Activated CD4-positive, alpha-beta T cell treated with anti-CD3 and anti-CD28 coated beads for 4 hours (primary cell): Measurements from ENCODE around the gene FGF1.

Experiments
- DNase-seq, 2 donors: peaks; one replicate each; pipeline ENCODE4 v3.0.0-alpha.2; 2020

Gene FGF1

DNA sequence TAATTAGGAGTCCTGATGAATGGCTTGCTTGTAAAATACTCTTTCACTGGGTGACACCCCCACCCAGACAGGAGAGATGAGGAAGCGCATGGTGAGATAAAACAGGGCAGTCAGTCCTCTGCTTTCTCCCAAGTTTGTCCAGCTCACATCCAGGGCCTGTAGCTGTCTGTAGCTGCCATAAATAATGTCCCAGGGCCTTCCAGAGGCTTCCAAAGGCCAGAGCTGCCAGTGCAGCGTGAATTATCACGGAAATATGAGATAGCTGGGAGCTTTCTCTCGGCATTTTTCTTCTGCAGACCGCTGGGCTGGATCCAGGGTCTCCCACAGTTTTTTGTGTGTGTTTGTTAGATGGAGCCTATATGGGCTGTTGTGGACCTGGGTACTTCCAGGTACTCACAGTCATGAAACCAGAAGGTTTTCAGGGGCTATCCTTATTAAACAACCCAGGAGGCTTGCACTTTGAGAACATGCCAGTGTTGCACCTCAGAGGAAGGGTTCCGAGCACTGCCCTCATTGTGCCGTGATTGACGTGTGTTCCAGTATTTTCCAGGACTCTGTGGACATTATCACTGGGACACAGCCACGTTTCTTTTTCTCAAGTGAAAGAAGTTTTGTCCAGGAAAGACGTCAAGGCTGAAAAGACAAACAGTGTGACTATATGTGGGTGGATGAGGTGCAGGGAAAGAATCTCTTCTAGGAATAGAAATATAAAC, 117.5 kb downstream of the FGF1 start:
- no peak for DNase-seq

GRCh38 chr5:142561486-142562097, 124.3 kb downstream of the FGF1 start:
- no peak for DNase-seq

GRCh38 chr5:142561029-142561428, 124.9 kb downstream of the FGF1 start:
- DNase-seq = no peak

- no peak for DNase-seq
These were observed 133.8 kb downstream of the FGF1 start for GRCh38 chr5:142552107-142552506.

- no peak for DNase-seq
These were observed 134.4 kb downstream of the FGF1 start for GRCh38 chr5:142551338-142552067.

DNA sequence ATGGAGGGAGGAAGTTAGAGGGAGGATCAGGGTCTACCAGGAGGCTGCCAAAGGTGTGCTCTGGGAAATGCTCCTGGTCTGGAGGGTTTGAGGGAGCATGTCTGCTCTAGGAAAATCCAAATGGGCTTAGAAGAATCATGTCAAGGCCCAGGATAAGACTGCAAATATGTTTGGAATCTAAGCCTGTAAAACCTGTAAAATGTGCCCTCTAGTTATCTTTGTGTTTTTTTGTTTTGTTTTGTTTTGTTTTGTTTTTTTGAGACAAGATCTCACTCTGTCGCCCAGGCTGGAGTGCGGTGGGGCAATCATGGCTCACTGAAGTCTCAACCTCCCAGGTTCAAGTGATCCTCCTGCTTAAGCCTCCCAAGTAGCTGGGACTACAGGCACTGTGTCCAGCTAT, 135.4 kb downstream of the FGF1 start:
- no peak for DNase-seq

DNA sequence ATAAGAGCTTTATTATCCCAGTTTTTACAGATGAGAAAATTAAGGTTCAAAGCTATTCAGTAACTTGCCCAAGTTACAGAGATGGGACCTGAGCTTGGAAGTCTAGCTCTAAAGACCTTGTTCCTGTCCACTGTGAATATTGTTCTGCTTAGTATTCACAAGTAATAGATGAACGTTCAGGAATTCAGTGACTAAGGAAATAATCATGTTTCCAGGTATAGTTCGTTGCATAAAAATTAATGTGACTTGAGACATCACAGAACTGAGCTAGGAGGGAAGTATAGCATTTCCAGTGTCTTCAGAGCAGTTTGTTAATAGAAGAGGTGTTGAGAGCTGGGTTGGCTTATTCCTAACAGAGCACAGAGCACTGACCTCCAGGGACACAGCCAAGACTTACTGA, 136.1 kb downstream of the FGF1 start:
- no peak for DNase-seq

- DNase-seq = peak; percentile 21 to 24
These were observed 137.1 kb downstream of the FGF1 start for GRCh38 chr5:142548739-142549275.

DNA sequence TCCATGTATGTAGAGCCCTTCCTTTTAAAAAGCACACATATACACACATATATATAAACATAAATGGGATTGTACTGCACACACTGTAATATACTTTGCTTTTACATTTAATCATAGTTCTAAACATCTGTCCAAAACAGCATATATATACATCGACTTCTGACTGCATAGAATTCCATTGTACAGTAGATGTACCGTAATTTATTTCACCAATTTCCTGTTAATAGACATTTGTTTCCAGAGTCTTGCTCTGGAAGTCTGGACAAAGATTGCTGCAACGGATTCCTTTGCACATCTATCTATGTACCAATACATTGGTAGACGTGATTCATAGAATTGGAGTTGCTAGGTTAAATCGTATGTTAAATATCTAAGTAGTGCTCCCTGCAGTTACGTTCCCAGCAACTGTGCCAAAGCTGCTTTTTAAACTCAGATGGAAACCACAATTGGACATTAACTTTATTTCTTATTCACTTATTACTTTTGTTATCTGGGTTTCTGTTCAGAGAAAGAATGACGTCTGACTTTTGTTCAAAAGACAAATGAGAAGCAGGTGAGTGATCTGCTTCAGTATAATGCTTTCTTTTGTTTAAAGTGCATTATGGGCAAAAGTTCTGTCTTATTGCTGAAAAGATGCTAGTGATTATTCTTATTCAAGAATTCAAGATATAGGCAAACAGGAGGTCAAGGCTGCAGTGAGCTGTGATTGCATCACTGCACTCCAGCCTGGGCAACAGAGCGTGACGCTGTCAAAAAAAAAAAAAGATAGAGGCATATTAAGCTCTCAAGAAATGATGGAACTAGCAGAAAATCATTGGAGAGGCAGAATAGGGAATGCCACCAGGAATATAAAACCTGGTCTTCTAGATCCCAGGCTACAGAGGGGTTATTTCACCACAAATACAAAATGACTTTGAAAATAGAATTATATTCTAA, 138.2 kb downstream of the FGF1 start:
- DNase-seq = no peak

- DNase-seq = no peak
These were observed 140.1 kb downstream of the FGF1 start for GRCh38 chr5:142545650-142546322.

- DNase-seq = no peak
These were observed 140.8 kb downstream of the FGF1 start for GRCh38 chr5:142544946-142545649.

DNA sequence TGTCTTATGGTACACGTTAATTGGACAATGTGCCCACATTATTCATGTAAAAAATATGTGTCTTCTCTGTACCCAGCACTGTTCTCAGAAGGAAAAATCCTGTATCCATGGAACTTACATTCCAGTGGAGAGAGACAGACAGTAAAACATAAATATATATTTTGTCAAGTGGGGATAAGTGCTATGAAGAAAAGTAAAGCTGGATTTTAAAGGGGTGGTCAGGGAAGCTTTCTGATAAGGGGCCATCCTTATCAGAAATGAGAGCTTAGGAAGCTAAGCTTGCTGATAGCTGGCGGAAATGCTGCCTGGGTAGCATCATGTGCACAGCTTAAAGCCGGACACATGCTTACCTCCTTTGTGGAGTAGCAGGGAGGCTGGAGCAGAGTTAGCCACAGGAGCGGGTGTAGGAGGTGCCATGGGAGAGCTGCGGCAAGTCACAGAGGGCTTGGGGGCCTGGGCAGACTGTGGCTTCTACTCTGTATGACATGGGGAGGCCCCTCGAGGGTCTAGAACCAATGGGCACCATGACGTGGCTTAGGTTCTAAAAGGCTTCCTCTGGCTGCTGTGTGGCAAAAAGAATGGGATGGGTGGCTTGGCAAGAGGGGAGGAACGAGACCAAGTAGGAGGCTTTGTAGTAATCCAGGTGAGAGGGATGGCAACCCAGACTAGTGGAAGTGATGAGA, 141.7 kb downstream of the FGF1 start:
- no peak for DNase-seq

- no peak for DNase-seq
These were observed 143.0 kb downstream of the FGF1 start for GRCh38 chr5:142542906-142543305.
